Bone marrow (tissue), 2 donors: ENCODE measurements around the gene AP1B1.
"Not testable (repeated sequence)": the region's sequence is repeated elsewhere in the genome, so short reads cannot be mapped to it uniquely, and the experiment has no call there.

ENCODE experiments used
- DNase-seq, 2 donors: peaks; one replicate each; lab custom pipeline; 2025; lab: John Stamatoyannopoulos, UW

The AP1B1 gene

DNA sequence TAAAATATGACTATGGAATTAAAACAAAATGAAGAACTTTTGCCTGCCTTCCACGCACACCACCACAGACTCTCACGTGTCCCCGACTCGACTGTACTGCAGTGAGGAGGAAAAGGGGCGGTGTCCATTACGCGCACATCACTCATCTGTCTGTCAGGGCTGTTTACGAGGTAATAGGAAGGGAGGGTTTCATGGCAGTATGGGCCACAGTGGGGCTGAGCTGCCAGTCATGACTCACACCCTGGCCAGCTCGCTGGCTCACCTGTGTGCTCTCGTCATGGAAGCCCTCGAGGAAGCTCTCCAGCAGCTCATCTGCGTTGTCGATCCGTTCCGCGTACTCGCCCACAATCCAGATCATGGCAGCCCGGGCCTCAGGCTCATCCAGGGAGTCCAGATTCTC, 39.4 kb downstream of the AP1B1 start:
- no peak for DNase-seq

DNA sequence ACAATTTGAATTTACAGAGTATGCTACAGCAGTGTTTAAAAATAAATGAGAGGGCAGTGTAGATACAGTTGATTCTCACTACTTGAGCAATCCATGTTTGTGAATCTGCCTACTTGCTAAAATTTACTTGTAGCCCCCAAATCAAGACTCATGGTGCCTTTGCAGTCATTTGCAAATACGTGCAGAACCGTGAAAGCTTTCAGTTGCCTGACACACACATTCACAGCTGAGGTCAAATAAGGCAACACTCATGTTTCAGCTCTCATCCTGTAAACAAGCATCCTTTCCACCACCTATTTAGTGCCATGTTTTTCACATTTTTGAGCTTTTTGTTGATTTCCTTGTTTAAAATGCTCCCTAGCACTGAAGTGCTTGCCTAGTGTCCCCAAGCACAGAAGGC, 40.3 kb downstream of the AP1B1 start:
- DNase-seq = no peak

DNA sequence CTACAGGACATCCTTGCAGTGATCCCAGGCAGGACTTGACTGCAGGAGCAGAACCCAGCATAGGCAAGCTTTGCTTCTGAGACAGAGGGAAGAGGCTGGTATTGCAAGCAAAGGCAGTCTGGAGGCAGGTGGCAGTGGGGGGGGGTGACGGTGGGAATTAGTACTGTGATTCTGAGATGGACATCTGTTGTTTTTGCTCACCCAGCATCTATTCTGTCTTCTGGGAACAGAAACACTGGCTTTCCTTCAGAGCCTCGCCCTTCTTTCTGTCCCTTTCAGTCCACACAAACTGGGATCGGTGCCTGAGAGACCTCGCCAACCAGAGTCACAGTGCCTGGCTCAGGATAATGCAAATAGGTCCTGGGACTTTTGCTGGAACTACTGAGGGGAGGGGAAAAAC, 41.7 kb downstream of the AP1B1 start:
- no peak for DNase-seq

DNA sequence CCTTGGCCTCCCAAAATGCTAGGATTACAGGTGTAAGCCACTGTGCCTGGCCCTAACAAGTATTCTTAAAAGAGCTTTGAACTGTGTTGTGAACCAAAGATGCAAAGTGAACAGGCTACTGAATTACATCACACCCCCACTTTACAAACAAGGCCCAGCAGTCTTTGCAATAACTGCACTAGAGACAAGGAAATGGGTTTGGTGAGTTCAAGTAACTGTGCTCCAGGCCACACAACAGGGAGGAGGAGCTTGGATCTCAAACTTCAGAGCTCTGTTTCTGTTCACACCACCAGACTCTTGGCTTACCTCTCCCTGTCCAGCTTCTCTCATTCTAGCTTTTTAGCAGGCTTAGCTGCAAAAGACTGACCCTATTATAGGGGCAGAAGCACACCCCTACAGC, 42.4 kb downstream of the AP1B1 start:
- no peak for DNase-seq

DNA sequence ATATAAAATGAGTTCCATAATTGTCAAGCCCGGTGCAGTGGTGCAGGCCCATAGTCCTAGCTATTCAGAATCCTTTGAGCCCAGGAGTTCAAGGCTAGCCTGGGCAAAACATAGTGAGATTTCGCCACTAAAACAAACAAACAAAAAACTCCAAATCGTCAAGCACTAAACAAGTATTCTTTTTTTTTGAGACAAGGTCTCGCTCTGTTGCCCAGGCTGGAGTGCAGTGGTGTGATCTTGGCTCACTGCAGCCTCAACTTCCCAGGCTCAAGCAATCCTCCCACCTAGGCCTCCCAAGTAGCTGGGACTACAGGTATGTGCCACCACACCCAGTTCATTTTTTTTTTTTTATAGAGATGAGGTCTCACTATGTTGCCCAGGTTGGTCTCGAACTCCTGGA, 43.5 kb downstream of the AP1B1 start:
- DNase-seq = not testable (repeated sequence)

DNA sequence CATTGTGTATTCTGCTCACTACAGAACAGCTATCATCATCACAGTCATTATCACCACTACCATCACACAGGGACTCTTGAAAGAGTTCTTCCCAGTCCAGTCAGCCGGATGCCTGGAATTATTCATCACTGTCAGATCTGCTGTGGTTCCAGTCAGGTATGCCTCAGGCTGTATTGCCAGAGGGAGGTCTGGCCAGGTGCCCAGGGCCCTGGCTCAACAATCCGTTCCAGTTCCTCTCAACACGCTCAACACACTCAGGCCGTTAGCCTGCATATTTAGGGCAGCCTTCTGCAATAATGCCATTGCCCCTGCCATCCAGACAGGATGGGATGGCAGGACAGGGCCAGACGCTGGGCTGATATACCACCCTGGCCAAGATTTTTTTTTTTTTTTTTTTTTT, 44.2 kb downstream of the AP1B1 start:
- DNase-seq = no peak

DNA sequence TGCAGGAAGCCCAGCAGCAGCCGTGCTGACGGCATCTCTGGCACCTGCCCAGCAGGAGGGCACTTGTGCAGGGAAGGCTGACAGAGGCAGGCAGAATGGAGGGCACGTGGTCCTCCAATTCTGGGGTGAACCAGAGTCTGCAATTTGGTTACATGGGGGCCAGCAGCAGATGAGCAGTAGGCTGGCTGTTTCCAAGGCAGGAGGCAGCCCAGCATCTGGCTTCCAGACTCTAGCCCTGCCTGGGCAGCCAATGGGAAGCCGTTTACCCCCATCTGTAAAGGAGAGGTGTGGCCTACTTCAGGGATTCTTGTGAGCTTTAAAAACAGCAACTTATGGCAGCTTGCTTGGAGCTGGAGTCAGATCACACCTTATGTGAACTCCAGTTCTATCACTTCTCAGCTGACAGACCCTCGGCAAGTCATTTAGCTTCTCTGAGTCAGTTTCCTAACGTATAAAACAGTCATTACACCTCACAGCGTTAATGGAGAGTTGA, 45.0 kb downstream of the AP1B1 start:
- DNase-seq = no peak

DNA sequence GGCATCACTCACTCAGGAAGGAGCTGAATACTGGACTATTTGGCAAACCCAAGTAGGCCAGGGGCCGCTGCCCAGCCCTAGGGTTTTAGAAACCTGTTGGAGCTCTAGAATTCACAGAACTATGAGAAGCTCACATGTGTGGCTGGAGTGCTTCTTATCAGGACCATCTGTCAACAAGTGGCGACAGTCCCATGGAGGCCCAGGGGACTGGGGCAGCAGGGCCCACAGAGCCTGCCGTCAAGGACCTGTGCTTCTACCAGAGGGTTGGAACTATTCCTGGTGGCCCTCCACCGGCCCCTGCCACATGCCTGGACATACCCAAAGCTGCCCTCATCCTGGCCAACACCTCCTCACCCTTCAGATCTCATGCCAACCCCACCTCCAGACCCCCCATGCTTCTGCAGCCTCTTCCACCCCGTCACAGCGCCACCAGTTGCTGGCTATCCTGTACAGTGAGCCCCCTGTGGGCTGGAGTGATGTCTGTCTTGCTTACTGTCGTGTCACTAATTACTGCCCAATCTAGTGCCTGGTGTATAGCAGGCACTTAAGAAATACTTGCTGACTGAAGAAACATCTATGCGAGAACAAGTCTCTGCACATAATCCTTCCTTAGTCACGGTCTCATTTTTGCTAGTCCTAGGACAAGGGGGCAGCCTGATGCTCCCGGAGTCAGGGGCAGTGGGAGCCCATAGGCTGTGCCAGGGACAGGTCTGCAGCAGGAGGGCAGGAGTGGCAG, 45.6 kb downstream of the AP1B1 start:
- no peak for DNase-seq

DNA sequence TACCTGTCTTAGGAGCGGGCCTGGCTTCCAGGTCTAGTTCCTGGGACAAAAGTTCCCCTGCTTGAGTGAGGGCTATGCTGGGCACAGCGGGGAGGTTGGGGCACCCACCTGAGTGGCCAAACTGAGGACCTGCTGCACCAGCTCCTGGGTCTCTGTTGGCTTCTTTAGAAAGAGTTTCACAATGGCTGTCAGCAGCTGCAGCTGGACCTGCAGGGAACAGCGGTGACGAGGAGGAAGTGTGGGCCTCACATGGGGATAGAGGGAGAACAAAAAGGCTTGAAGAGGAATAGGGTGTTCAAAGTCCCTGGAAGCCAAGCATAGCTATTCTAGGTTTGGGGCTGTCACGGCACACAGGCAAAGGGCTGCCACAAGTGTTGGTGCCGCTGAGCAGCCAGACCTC, 46.2 kb downstream of the AP1B1 start:
- DNase-seq = no peak

DNA sequence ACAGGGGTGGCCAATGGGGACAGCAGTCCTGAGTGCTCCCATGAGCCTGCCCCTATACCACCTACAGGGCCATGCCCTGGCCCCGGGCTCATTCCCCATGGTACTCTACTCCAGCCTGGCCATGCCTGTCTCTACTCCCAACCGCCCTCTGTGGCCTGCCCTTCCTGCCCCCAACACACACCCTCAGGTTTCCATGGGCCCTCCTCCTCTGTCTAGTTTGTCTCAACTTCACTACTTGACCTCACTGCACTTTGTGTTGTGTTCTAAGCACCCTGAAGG, 46.6 kb downstream of the AP1B1 start:
- no peak for DNase-seq

DNA sequence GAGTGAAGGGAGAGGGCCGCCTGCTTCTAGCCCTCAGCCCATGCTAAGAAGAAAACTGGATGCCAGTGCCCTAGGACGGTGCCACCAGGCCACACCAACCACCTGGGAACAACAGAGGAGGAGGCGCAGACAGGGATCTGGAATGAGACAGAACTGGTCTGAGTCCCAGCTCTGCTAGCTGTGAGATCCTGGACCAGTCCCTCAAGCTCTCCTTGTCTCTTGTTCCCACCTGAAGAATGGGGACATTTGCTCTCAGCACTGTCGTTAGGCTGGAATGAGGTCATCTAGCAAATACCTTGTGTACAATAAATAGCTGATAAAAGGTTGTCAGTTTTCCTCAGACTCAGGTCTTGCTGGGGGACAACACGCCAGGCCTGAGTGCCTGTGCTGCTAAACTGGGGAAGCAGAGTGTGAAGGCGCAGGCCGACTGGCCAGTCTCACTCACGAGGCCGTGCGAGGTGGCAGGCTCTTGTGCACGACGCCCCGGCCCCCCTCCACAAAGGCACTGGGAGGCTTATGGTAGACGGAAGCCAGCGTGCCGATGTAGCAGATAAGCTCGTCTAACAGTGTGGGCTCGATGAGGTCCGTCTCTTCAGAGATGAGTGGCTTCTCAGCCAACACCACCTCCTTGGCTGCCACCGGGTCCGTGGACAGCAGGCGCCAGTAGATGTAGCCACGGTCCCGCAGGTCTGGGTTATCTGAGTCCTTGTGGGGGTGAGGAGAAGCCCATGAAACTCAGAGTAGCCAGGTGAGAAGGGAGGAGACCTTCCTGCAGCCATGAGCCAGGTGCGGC, 47.1 kb downstream of the AP1B1 start:
- DNase-seq = no peak

DNA sequence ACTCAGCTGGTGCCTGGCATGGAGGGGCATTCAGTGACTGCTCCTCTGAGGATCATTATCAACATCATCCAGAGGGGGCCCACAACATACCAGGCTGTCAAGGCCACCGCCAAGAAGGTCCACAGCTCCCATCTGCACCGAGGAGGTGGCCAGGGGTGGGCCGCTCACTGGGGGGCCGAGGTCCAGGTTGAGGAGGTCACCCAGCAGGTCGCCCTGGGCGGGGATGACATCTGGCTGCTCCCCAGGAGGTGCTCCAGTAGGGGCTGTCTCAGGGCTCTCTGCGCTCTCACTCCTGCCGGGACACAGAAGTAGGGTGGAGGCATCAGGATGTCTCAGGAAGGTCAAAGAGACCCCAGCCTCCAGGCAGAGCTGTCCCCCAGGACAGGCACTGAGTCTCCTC, 47.8 kb downstream of the AP1B1 start:
- DNase-seq = no peak

DNA sequence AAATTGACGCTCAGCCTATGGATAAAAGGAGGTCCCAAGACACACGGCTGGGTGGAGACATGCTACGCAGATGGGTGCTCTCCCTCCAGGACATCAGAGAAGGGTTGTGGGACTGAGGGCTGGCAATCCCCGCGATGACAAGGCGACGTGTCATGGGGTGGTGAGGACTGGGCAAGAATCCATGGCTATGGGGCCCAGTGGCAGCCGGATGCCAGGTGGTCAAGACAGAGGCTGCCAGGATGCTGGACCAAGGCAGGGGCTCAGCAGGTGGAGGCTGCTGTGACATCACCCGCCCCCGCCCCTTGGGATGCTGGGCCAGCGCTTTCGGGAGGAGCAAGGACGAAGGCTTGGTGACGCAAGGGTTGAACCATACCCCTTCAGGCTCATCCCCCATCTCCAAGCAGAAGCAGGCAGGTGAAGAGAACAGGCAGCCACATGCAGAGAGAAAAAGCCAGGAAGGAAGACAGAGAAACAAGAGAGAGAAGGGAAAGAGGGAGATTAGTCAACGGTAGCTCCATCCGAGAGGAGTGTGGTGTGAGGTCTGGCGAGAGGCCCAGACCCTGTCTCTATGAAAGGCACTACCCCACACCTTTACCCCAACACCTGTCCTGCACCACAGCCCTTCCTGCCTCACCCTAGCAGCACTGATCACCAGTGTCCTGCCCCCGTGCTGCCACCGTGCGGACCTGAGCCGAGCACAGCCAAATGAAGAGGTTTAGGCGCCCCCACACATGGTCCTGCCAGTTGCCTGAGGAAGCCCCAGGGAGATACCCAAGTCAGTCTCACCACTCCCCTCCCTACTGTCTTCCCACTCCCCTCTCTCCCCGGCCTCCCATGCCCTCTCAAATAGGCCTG, 48.8 kb downstream of the AP1B1 start:
- DNase-seq = no peak

DNA sequence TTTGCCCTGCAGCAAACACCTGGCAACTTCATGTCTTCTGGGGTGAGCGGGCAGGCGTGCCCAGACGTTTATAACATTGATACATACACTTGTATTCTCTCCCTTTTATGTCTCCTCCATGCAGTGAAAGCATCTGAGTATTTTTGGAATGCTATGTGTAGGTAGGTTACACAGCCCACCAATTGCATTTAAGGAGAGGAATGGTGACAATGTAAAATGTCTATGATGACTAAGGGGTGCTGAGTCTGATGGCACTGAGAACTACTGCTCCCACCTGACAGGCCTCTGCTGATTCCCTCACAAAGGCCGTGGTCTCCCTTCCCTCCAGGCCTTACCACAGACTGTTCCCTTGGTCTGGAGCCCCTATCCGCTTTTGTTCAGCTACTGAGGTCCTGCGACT, 50.0 kb downstream of the AP1B1 start:
- no peak for DNase-seq

DNA sequence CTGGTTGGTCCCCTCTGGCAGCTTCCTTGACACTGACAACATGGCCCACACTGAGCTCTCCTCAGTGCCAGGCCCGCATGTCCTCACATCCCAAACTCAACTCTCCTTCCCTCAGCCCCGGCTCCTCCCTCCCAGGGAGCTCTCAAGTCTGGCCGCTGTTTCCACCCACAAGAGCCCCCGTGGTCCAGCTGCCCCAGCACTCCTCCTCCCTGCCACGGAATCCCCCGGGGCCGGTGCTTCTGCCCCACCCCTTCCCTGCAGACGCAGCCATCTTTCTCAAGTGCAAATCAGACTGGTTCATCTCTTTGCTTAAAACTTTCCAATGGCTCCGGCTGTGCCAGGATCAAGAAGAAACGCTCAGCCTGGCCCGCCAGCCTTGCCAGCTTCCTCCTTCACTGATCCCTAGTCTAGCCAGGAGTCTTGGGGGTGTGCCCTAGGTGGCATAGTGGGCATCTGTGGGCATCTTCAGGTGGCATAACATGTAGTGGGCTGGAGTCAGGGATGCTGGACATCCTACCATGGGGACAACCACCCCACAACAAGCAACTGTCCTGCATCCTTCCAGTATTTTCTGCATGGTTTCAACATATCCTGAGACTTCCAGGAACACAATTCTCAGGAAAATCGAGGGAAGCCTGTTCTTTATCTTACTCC, 50.6 kb downstream of the AP1B1 start:
- no peak for DNase-seq

DNA sequence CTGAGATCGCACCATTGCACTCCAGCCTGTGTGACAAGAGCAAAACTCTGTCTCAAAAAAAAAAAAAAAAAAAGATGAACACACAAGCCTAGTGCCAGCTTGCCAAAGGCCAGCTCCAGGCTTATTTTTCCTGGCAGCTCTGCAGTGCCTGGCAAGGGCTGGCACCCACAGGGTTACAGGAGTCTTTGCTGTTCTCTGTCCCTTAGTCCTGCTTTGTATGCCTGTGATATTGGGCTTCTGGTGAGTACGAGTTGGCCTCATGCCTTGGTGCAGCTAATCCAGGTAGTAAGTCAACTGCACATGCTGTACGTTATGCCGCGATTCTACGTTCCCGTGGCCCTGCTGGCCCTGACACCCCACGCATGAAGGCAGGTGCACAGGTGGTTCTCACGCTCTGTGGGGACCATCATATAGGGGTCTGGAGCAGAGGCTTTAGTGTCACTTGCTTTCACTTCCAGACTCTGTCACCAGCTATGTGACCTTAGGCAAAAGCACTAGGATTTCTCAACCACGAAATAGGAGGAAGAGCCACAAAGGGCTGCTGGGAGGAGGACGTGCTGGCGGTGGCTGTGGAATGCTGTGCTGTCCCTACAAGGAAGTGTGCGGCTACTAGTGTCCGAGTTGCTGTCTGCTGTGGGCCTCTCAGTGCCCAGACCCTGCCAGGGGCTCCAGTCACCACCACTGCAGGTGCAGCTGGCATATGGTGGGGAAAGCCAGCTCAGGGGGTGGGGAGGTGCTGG, 51.4 kb downstream of the AP1B1 start:
- no peak for DNase-seq

DNA sequence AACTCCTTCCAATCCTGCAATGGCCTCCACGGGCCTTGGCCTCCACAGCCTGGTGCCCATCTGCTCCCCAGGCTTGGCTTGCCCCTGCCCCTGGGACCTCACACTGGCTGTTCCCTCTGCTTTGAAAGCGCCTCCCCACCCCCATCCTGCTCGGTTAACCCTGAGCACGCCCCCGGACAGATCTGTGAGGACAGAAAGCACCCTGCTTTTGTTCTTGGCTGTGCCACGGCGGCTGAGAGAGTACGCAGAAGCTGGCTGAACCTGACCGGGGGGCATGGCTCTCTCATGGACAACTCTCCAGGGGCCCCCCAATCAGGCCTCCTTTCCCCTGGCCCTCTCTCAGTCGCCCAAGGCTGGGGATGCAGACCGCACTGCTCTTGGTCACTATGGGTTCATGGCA, 52.7 kb downstream of the AP1B1 start:
- no peak for DNase-seq

DNA sequence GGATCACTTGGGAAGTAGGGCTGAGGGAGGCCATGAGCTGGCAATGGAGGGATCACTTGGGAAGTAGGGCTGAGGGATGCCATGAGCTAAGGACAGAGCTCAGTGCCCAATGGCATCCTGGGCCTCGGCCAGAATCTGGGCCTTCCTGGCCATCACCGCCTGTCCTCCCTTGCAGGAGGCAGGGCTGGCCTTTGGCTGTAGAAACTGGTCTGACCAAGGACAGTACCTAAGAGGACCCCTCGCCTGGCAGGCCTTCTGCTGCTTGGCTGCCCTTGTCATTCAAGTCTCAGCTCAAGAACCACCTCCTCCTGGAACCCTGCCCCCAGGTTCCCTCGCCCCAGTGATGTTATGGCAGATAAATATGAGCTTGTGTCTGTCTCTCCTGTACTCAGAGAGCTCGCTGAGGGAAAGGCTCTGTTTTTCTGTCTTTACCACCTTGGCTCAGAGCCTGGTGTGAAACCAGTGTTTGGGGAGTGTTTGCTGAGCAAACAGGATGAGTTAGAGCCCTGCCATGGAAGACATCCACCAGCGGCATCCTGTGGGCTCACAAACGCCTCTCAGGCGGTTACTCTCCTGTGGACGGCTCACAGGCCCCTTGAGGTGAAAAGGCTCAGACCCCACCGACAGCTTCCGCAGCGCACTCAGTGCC, 53.5 kb downstream of the AP1B1 start:
- DNase-seq = no peak

DNA sequence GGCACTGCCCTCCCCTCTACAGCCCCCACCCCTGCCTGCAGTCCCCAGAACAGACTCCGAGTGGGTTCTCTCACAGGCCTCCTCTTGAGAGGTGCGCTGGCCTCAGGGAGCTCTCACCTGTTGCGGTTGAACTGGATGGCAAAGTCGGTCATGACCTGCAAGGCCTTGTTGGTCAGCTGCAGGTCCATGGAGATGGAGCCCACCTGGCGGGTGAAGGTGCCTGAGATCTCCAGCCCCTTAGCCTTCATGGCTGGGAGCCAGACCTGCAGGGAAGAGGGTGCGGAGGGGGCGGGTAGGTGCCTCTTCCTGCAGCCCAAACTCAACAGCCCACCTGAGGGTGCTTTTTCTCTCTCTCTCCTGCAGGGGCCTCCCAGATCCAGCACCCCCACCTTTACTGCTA, 54.2 kb downstream of the AP1B1 start:
- DNase-seq = no peak

DNA sequence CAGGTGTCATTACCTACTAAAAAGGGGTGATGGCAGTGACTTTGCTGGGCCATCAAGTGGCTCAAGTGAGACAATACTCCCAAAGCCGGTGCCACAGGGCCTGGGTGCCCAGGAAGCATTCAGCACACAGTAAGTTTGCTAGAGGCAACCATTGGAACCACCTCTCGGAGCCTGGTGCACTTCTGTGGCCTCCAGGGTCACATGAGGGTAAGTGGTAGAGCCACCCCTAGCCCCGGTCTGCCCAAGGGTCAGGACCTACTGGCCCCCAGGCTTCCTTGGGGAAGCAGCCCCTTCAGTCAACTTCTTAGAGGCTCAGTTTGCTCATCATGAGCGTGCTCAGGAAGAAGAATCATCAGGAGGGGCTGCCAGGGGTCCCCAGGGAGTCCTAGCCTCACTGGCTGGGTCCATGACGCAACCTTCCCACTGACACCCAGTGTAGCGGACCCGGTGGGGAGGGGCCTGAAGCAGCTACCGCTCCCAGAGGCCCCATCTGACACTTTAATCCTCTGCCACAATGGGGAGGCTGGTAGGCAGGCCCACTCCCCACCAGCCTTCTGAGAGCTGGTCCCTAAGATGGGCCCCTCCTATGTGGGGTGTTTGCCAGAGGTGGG, 55.4 kb downstream of the AP1B1 start:
- DNase-seq = no peak
